ENCODE data around the gene LHX4.

Gene LHX4

GRCh38 chr1:180210008-180210620 is 19.9 kb upstream of the LHX4 start:
- no peaks in the 10 kb centered on the region for H3K4me1 ChIP-seq (ENCODE audit: control insufficient read depth in 2 of 2, insufficient read depth in 2 of 2, low read length in 2 of 2)

GRCh38 chr1:180211156-180211859 is 18.8 kb upstream of the LHX4 start:
- no peak overlapping the region for H3K4me3 ChIP-seq (ENCODE audit: low read length in 2 of 2)
- H3K9me3 ChIP-seq (ENCODE audit: control insufficient read depth in 2 of 2, low read length in 2 of 2) = no peaks in the 10 kb centered on the region
- no peaks in the 10 kb centered on the region for H3K36me3 ChIP-seq (ENCODE audit: control insufficient read depth in 2 of 2, insufficient read depth in 2 of 2, low read length in 2 of 2)
- no peaks in the 10 kb centered on the region for H3K4me1 ChIP-seq (ENCODE audit: control insufficient read depth in 2 of 2, insufficient read depth in 2 of 2, low read length in 2 of 2)
- H3K9ac ChIP-seq (ENCODE audit: low read depth in 1 of 2, low read length in 2 of 2) = no peak overlapping the region
- peaks cover 0 to 3% of the 10 kb centered on the region in 2 donors for H3K27me3 ChIP-seq (ENCODE audit: control insufficient read depth in 2 of 2, insufficient read depth in 2 of 2, low read length in 2 of 2)
- no peak overlapping the region for H3K27ac ChIP-seq (ENCODE audit: low read depth in 2 of 2, low read length in 2 of 2)

More at GRCh38 chr1:180210008-180210620, 19.9 kb upstream of the LHX4 start:
- Histone ChIP-seq H3K27me3 (ENCODE audit: control insufficient read depth in 2 of 2, insufficient read depth in 2 of 2, low read length in 2 of 2) (peaks cover 0 to 3% of the 10 kb centered on the region in 2 donors), H3K4me3 (ENCODE audit: low read length in 2 of 2) (no peak overlapping the region), H3K9ac (ENCODE audit: low read depth in 1 of 2, low read length in 2 of 2) (no peak overlapping the region), H3K36me3 (ENCODE audit: control insufficient read depth in 2 of 2, insufficient read depth in 2 of 2, low read length in 2 of 2) (no peaks in the 10 kb centered on the region), H3K9me3 (ENCODE audit: control insufficient read depth in 2 of 2, low read length in 2 of 2) (no peaks in the 10 kb centered on the region), H3K27ac (ENCODE audit: low read depth in 2 of 2, low read length in 2 of 2) (no peak overlapping the region)

GRCh38 chr1:180211860-180212229 is 18.2 kb upstream of the LHX4 start:
- no peak overlapping the region for H3K9ac ChIP-seq (ENCODE audit: low read depth in 1 of 2, low read length in 2 of 2)
- peaks cover 0 to 3% of the 10 kb centered on the region in 2 donors for H3K27me3 ChIP-seq (ENCODE audit: control insufficient read depth in 2 of 2, insufficient read depth in 2 of 2, low read length in 2 of 2)
- H3K36me3 ChIP-seq (ENCODE audit: control insufficient read depth in 2 of 2, insufficient read depth in 2 of 2, low read length in 2 of 2) = no peaks in the 10 kb centered on the region
- H3K4me3 ChIP-seq (ENCODE audit: low read length in 2 of 2) = no peak overlapping the region
- H3K9me3 ChIP-seq (ENCODE audit: control insufficient read depth in 2 of 2, low read length in 2 of 2) = no peaks in the 10 kb centered on the region
- no peaks in the 10 kb centered on the region for H3K4me1 ChIP-seq (ENCODE audit: control insufficient read depth in 2 of 2, insufficient read depth in 2 of 2, low read length in 2 of 2)
- H3K27ac ChIP-seq (ENCODE audit: low read depth in 2 of 2, low read length in 2 of 2) = no peak overlapping the region

- Histone ChIP-seq H3K36me3 (ENCODE audit: control insufficient read depth in 2 of 2, insufficient read depth in 2 of 2, low read length in 2 of 2) (no peaks in the 10 kb centered on the region), H3K27ac (ENCODE audit: low read depth in 2 of 2, low read length in 2 of 2) (no peak overlapping the region), H3K4me3 (ENCODE audit: low read length in 2 of 2) (no peak overlapping the region), H3K9me3 (ENCODE audit: control insufficient read depth in 2 of 2, low read length in 2 of 2) (no peaks in the 10 kb centered on the region), H3K27me3 (ENCODE audit: control insufficient read depth in 2 of 2, insufficient read depth in 2 of 2, low read length in 2 of 2) (peaks cover 0 to 3% of the 10 kb centered on the region in 2 donors), H3K4me1 (ENCODE audit: control insufficient read depth in 2 of 2, insufficient read depth in 2 of 2, low read length in 2 of 2) (no peaks in the 10 kb centered on the region), H3K9ac (ENCODE audit: low read depth in 1 of 2, low read length in 2 of 2) (no peak overlapping the region)
Observed at GRCh38 chr1:180213401-180214170, 16.5 kb upstream of the LHX4 start.

- H3K4me1 ChIP-seq (ENCODE audit: control insufficient read depth in 2 of 2, insufficient read depth in 2 of 2, low read length in 2 of 2) = no peaks in the 10 kb centered on the region
Observed at GRCh38 chr1:180215856-180216625, 14.0 kb upstream of the LHX4 start.

GRCh38 chr1:180217006-180217405 is 13.1 kb upstream of the LHX4 start:
- Histone ChIP-seq H3K4me3 (ENCODE audit: low read length in 2 of 2) (no peak overlapping the region), H3K27me3 (ENCODE audit: control insufficient read depth in 2 of 2, insufficient read depth in 2 of 2, low read length in 2 of 2) (peaks cover 0 to 3% of the 10 kb centered on the region in 2 donors), H3K9ac (ENCODE audit: low read depth in 1 of 2, low read length in 2 of 2) (no peak overlapping the region), H3K9me3 (ENCODE audit: control insufficient read depth in 2 of 2, low read length in 2 of 2) (no peaks in the 10 kb centered on the region), H3K4me1 (ENCODE audit: control insufficient read depth in 2 of 2, insufficient read depth in 2 of 2, low read length in 2 of 2) (no peaks in the 10 kb centered on the region), H3K36me3 (ENCODE audit: control insufficient read depth in 2 of 2, insufficient read depth in 2 of 2, low read length in 2 of 2) (no peaks in the 10 kb centered on the region), H3K27ac (ENCODE audit: low read depth in 2 of 2, low read length in 2 of 2) (no peak overlapping the region)

More at GRCh38 chr1:180215856-180216625, 14.0 kb upstream of the LHX4 start:
- H3K9ac ChIP-seq (ENCODE audit: low read depth in 1 of 2, low read length in 2 of 2) = no peak overlapping the region
- H3K27ac ChIP-seq (ENCODE audit: low read depth in 2 of 2, low read length in 2 of 2) = no peak overlapping the region
- no peaks in the 10 kb centered on the region for H3K9me3 ChIP-seq (ENCODE audit: control insufficient read depth in 2 of 2, low read length in 2 of 2)
- H3K36me3 ChIP-seq (ENCODE audit: control insufficient read depth in 2 of 2, insufficient read depth in 2 of 2, low read length in 2 of 2) = no peaks in the 10 kb centered on the region
- H3K27me3 ChIP-seq (ENCODE audit: control insufficient read depth in 2 of 2, insufficient read depth in 2 of 2, low read length in 2 of 2) = peaks cover 0 to 3% of the 10 kb centered on the region in 2 donors
- no peak overlapping the region for H3K4me3 ChIP-seq (ENCODE audit: low read length in 2 of 2)

GRCh38 chr1:180218806-180219765 is 11.0 kb upstream of the LHX4 start:
- Histone ChIP-seq H3K9ac (ENCODE audit: low read depth in 1 of 2, low read length in 2 of 2) (no peak overlapping the region), H3K27ac (ENCODE audit: low read depth in 2 of 2, low read length in 2 of 2) (no peak overlapping the region), H3K9me3 (ENCODE audit: control insufficient read depth in 2 of 2, low read length in 2 of 2) (no peaks in the 10 kb centered on the region), H3K36me3 (ENCODE audit: control insufficient read depth in 2 of 2, insufficient read depth in 2 of 2, low read length in 2 of 2) (no peaks in the 10 kb centered on the region), H3K4me3 (ENCODE audit: low read length in 2 of 2) (no peak overlapping the region), H3K27me3 (ENCODE audit: control insufficient read depth in 2 of 2, insufficient read depth in 2 of 2, low read length in 2 of 2) (peaks cover 3 to 13% of the 10 kb centered on the region in 2 donors), H3K4me1 (ENCODE audit: control insufficient read depth in 2 of 2, insufficient read depth in 2 of 2, low read length in 2 of 2) (no peaks in the 10 kb centered on the region)

GRCh38 chr1:180219776-180220175 is 10.3 kb upstream of the LHX4 start:
- no peak overlapping the region for H3K9ac ChIP-seq (ENCODE audit: low read depth in 1 of 2, low read length in 2 of 2)
- H3K4me3 ChIP-seq (ENCODE audit: low read length in 2 of 2) = no peak overlapping the region
- no peaks in the 10 kb centered on the region for H3K9me3 ChIP-seq (ENCODE audit: control insufficient read depth in 2 of 2, low read length in 2 of 2)
- peaks cover 8 to 17% of the 10 kb centered on the region in 2 donors for H3K27me3 ChIP-seq (ENCODE audit: control insufficient read depth in 2 of 2, insufficient read depth in 2 of 2, low read length in 2 of 2)
- no peaks in the 10 kb centered on the region for H3K4me1 ChIP-seq (ENCODE audit: control insufficient read depth in 2 of 2, insufficient read depth in 2 of 2, low read length in 2 of 2)
- H3K27ac ChIP-seq (ENCODE audit: low read depth in 2 of 2, low read length in 2 of 2) = no peak overlapping the region
- H3K36me3 ChIP-seq (ENCODE audit: control insufficient read depth in 2 of 2, insufficient read depth in 2 of 2, low read length in 2 of 2) = no peaks in the 10 kb centered on the region

- Histone ChIP-seq H3K27me3 (ENCODE audit: control insufficient read depth in 2 of 2, insufficient read depth in 2 of 2, low read length in 2 of 2) (peaks cover 19 to 33% of the 10 kb centered on the region in 2 donors), H3K4me1 (ENCODE audit: control insufficient read depth in 2 of 2, insufficient read depth in 2 of 2, low read length in 2 of 2) (no peaks in the 10 kb centered on the region), H3K27ac (ENCODE audit: low read depth in 2 of 2, low read length in 2 of 2) (no peak overlapping the region), H3K9me3 (ENCODE audit: control insufficient read depth in 2 of 2, low read length in 2 of 2) (no peaks in the 10 kb centered on the region), H3K36me3 (ENCODE audit: control insufficient read depth in 2 of 2, insufficient read depth in 2 of 2, low read length in 2 of 2) (no peaks in the 10 kb centered on the region), H3K9ac (ENCODE audit: low read depth in 1 of 2, low read length in 2 of 2) (no peak overlapping the region), H3K4me3 (ENCODE audit: low read length in 2 of 2) (no peak overlapping the region)
Observed at GRCh38 chr1:180221462-180221861, 8.6 kb upstream of the LHX4 start.

Measured in mucosa of rectum (tissue), 2 donors.